Measurements from ENCODE around the gene GSPT1.
"Not testable (repeated sequence)": the region's sequence is repeated elsewhere in the genome, so short reads cannot be mapped to it uniquely, and the experiment has no call there.

The GSPT1 gene

DNA sequence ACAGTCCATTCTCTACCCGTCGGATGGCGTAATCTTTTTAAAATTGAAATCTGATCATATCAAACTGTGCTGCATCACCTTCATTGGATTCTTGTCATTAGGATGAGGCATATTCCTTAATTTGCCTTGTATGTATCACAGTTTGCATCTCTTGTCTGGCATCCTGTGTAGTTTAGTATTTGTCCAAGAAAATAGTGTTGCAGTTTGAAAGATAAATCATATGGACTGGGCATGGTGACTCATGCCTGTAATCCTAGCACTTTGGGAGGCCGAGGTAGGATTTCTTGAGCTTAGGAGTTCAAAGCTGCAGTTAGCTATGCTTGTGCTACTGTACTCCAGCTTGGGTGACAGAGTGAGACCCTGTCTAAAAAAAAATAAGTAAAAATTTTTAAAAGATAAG is 58.6 kb downstream of the GSPT1 start:
- DNase-seq (ENCODE audit: low spot score) = no peak

DNA sequence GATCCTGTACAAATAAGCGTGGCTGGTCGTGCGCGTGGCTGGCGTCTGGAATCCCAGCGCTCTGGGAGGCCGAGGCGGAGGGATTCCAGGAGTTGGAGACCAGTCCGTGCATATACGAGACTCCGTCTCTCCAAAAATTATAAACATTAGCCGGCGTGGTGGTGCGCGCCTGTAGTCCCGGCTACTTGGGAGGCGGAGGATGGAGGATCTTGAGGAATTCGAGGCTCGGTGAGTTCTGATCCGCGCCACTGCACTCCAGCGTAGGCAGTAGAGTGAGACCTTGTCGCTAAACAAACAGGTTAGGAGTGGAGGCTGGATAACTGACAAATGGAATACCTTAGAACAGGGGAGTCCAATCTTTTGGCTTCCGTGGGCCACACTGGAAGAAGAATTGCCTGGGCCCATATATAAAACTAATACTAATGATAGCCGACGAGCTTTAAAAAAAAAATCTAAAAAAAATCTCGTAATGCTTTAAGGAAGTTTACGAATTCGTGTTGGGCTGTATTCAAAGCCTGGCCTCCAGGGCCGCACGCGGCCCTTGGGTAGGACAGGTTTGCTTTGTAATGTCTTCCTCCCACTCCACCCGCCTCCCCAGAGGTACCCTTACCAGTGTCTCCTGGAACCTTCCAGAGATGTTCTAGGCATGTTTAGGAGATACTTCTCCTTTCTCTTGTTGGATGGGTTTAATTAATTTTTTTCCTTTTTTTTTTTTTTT is 63.5 kb downstream of the GSPT1 start:
- no peak for DNase-seq (ENCODE audit: low spot score)

DNA sequence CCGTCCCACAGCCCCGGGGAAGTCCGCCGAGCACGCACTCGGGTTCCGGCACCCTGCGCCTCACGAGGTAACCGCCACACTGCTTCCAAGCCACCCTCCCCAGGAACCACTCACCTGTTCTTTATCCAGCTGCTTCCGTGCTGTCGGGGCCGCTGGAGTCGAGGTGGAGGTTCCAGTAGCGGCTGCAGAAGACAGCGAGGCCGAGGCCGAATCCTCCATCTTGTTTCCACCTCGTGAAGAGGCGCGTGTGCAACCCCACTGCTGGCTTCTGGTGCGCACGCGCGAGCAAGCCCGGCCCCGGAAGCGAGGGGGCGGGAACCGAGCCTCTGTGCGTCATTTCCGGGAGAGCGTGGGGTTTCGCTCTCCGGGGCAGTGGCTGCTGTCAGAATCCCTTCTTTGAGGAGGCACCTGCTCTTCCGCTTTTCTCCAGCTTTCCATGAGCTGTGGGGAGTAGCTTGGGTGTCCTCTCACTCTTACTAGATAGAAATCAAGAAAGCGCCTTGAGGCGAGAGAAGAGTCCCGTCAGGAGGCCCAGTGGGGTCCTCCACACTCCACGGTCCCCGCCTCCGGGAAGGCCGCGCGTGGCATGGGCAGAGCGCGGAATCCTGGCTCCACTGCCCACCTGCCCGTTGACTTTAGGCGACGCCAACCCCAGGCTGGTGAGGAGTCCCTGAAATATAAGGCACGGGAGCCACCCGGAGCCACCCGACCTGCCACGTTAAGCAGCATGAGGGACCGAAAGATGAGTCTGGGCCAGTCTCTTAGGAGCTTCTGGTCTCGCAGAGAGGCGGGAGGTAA is 64.3 kb downstream of the GSPT1 start, which contains the start of gene RSL1D1:
RSL1D1 (minus strand) TSS at position 249 of the 798 bp plus-strand sequence; CDS start at position 219, 30 bp downstream.
- peak; percentile 98 for DNase-seq (ENCODE audit: low spot score)

DNA sequence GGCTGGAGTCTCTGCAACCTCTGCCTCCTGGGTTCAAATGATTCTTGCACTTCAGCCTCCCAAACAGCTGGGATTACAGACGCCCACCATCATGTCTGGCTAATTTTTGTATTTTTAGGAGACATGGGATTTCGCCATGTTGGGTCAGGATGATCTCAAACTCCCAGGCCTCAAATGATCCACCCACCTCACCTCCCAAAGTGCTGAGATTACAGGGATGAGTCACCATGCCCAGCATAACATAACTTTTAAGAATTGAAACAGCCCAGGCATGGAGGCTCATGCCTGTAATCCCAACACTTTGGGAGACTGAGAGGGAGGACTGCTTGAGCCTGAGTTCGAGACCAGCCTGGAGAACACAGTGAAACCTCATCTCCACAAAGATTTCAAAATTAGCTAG is 66.9 kb downstream of the GSPT1 start:
- DNase-seq (ENCODE audit: low spot score) = no peak

DNA sequence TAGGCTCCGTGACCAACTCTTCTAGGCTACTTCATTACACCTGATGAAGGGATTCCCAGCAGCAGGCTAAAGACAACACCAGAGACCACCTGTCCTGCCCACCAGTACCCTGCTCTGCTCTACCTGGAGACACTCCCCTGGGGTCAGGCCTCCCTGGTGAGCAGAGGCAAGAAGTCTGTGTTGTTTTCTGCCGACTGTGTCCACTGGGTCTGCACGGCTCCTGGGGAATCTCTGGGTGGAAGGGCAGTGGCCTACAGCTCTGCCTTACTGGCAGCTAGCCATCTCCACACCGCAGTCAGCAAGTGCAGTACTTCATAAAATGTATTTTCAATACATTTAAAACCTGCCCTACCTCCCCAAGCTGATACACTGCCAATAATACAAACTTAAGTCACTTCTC is 71.3 kb downstream of the GSPT1 start:
- no peak for DNase-seq (ENCODE audit: low spot score)

DNA sequence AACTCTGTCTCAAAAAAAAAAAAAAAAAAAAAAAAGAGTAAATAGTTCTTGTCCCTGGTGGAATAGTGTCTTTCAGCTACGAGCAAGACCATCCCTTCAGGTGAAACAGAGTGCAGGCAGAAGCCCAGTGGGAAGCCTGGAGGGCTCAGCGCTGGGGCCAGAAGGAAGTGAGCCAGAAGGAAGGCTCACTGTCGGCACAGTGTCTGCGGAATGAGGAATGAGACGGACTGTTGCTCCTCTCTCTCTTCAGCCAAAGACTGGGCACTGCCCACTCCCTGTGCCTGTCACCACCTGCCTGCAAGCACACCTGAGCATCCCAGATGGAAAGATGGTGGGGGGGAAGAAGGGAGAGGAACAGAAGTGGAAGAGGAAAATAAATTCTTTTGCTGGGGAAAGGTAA is 71.9 kb downstream of the GSPT1 start:
- DNase-seq (ENCODE audit: low spot score) = no peak

DNA sequence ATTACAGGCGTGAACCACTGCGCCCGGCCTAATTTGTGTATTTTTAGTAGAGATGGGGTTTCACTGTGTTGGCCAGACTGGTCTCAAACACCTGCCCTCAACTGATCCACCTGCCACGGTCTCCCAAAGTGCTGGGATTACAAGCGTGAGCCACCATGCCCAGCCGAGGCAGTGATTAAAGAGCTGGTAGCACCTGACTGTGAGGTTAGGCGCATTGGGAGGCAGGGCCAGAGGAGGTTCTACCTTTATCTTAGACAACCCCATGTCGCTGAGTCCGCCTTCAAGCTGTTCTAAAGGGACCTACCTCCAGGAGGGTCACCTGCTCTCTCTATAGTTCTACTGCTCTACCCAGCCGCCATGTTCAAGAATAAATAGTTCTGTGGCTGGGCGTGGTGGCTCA is 72.5 kb downstream of the GSPT1 start:
- no peak for DNase-seq (ENCODE audit: low spot score)

DNA sequence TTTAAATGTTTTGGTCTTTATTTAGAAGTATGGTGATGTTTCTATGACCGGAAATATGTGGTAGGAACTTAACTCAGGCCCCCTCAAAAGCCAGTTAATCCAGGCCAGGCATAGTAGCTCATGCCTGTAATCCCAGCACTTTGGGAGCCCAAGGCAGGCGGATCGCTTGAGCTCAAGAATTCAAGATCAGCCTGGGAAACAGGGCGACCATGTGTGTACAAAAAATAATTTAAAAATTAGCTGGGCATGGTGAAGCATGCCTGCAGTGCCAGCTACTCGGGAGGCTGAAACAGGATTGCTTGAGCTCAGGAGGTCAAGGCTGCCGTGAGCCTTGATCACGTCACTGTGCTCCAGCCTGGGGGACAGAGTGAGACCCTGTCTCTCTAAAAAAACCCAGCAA is 74.7 kb downstream of the GSPT1 start:
- DNase-seq (ENCODE audit: low spot score) = no peak

DNA sequence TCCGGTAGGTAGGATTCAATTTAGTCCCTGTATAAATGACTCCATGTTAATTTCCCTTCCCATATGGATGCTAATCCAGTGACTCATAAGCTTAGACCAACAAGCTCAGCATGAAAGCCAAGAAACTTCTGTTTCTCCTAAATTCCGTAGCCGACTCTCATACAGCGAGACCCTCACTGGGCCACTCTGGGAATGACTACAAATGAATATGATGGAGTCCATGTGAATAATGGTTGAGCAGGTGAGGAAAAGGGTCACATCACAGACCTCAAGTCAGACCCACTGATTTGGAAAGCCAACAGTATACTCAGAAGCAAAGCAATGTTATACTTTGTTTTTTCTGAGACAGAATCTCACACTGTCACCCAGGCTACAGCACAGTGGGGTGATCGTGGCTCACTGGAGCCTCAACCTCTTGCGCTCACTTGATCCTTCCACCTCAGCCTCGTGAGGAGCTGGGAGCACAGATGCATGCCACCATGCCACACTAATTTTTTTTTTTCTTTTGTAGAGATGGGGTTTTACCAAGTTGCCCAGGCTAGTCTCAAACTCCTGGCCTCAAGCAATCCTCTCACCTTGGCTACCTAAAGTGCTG is 79.0 kb downstream of the GSPT1 start:
- no peak for DNase-seq (ENCODE audit: low spot score)

DNA sequence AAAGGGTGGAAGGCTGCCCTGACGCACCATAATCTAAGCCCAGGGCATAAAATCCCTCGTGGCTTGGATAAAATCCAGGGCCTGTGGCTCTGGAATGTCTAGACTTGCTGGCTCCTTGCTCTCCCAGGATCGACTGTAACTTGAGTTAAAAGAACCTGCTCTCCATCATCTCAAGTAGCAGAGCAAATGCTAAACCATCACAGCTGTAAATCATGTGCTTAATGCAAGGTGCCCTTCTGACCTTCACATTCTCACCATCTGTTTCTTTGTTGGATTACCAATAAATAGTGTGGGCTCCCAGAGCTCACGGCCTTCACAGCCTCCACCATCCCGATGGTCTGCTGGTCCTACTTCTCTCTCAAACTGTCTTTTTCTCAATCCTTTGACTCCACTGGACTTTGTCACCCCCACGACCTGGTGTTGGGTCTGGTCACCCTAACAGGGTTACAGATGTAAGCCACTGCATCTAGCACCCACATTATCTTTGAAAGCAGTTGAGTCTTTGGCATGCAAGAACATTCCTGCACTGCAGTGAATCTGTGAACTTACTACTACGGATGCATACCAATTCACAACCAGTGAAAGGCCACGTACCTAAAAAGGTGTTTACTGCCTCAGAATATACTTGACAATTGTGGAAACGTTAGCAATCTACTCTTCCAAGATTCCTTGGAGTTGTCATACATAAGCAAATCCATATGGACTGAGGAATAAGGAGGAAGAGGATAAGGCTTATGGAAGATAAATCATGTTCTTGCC is 79.7 kb downstream of the GSPT1 start:
- DNase-seq (ENCODE audit: low spot score) = no peak

DNA sequence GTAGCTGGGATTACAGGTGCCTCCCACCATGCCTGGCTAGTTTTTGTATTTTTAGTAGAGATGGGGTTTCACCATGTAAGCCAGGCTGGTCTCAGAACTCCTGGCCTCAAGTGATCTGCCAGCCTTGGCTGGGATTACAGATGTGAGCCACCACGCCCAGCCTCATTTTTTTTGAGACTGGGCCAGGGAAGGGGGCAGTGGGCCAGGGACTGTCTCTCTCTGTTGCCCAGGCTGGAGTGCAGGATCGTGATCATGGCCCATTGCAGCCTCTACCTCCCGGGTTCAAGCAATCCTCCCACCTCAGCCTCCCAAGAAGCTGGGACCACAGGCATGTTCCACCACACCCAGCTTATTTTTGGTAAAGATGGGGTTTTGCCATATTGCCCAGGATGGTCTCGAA is 80.4 kb downstream of the GSPT1 start:
- DNase-seq (ENCODE audit: low spot score) = no peak

DNA sequence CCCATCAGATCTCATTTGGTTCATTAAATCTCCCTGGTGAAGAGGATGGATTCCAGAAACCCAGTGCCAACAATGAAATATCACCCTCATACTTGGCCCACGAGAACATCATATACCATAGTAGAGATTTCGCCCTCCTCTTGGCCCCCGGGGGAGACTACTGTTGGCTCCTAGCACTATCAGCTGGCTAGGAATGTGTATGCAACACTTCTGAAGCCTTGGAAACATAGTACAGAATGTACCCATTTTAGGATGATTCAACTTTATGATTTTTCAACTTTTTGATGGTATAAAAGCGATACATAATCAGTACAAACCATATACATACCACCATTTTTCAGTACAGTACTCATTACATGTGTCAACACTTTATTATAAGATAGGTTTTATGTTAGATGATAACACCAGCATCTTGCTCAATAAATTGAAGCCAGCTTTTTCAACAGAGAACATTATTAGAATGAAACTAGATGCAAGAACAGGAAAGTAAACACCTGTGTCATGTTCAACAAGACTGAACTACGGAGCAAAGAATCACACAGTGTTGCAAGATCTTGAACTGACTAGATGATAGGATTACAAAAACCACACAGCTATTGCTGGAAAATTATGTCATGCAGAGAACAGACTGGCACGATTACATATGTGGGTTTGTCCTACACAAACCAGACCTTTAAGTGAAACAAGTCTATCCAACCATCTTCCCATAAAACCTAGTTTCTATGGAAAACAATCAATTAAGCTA is 81.6 kb downstream of the GSPT1 start:
- no peak for DNase-seq (ENCODE audit: low spot score)

DNA sequence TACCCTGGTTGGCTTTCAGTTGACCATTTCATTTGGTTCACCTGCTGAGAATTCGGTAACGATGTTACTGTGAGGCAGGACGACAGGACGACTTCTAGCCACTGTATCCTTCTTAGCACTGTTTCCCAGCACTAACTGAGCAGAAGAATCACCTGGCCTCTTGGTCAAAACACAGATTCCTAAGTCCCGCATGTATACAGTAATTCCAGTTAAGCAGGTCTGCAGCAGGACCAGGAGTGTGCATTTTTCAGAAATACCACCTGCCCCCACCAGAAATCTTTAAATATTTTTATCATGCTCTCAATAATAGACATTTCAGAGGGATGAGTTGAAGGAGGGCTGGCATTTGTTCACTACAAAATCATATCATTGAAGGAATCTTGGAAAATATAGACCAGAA is 87.1 kb downstream of the GSPT1 start:
- DNase-seq (ENCODE audit: low spot score) = no peak

DNA sequence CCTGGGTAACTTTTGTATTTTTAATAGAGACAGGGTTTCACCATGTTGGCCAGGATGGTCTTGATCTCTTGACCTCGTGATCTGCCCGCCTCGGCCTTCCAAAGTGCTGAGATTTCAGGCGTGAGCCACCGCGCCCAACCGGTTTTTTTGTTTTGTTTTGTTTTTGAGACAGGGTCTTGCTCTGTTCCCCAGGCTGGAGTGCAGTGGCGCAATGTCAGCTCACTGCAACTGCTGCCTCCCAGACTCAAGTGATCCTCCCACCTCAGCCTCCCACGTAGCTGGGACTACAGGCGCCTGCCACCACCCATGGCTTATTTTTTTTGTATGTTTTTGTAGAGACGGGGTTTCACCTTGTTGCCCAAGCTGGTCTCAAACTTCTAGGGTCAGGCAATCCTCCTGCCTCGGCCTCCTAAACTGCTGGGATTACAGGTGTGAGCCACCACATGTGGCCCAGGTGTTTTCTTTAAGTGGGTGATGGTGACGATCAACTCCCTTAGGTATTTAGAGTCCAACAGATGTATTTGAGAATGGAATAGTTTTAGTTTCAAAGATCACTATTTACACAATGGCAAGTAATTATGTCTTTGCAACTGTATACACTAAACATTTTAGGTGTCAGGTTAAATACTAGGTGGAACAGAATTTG is 90.1 kb downstream of the GSPT1 start:
- not testable (repeated sequence) for DNase-seq (ENCODE audit: low spot score)

DNA sequence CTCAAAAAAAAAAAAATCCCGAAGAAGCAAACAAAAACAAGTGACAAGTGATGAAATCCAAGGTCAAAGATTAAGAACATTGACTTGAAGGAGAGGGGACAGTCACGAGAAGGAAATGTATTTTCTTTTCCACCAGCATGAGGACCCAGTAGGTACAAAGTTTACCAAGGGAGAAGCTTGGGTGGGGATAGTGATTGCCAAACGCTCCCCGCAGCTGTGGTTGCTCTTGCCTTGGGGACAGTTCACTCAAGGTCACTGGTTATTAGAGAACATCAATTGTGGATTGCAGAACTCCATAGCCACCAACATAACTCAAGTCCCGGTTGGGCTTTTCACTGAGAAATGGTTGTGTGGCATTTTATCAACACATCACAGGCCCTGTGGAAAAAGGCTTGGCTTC is 91.4 kb downstream of the GSPT1 start:
- DNase-seq (ENCODE audit: low spot score) = no peak

DNA sequence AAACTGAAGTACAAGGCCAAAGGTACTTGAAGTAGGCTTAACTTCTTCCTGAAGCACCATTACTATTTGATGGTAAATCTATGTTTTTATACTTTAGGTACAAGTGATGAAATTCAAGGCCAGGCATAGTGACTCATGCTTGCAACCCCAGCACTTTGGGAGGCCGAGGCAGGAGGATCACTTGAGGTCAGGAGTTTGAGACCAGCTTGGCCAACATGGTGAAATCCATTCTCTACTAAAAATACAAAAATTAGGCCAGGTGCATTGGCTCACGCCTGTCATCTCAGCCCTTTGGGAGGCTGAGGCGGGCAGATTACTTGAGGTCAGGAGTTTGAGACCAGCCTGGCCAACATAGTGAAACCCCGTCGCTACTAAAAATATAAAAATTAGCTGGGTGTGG is 92.1 kb downstream of the GSPT1 start:
- not testable (repeated sequence) for DNase-seq (ENCODE audit: low spot score)

DNA sequence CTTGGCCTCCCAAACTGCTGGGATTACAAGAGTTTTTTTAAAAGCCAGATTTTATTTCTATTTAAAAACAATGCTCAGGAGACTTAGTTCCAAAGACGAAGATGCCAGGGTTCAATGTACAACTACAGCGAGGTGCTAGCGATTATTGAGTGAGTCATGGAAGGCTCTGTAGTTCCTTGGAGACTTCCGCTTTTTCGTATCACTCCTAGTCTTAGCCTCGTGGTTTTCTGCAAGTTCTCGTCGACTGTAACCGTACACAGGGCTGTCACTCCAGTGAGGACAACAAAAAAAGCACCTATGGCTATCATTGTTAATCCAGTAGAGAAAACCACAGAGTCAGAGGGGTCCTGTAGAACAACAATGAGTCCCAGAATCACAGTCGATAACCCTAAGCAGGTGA is 96.0 kb downstream of the GSPT1 start:
- no peak for DNase-seq (ENCODE audit: low spot score)

DNA sequence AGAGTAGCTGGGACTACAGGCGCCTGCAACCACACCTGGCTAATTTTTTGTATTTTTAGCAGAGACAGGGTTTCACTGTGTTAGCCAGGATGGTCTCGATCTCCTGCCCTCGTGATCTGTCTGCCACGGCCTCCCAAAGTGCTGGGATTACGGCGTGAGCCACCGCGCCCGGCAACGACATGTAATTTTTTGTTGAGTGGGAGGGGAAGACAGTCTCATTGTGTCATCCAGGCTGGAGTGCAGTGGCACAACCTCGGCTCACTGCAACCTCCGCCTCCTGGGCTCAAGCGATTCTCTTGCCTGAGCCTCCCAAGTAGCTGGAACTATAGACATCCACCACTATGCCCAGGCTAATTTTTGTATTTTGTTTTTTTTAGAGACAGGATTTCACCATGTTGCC is 96.8 kb downstream of the GSPT1 start:
- DNase-seq (ENCODE audit: low spot score) = not testable (repeated sequence)

Data from left forelimb (tissue), 1 donor.